ENCODE measurements around the gene LACTBL1.
"Not testable (repeated sequence)": the region's sequence is repeated elsewhere in the genome, so short reads cannot be mapped to it uniquely, and the experiment has no call there.

LACTBL1 gene, protein sequence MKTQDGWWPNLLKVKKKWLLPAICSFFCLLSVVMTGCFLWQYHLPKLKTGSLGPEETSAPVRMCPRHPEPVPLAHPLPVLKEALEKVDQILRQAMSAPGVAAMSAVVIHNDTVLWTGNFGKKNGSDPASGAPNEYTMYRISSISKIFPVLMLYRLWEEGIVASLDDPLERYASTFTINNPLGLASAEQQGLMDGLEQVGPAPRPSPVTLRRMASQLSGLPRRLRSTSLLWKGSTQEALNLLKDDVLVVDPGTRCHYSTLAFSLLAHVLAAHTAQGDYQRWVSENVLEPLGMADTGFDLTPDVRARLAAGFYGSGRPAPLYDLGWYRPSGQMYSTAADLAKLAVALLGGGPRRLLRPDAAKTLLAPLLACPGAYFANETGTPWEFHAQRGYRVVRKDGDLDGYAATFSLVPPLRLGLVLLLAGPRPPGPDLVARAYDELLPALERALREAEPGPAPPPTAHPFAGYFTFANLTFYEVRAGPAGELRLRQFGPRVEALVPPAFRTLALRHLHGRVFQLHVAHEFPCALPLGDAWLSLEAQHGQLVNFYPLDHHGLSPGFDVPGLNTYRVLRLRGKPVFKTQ

DNA sequence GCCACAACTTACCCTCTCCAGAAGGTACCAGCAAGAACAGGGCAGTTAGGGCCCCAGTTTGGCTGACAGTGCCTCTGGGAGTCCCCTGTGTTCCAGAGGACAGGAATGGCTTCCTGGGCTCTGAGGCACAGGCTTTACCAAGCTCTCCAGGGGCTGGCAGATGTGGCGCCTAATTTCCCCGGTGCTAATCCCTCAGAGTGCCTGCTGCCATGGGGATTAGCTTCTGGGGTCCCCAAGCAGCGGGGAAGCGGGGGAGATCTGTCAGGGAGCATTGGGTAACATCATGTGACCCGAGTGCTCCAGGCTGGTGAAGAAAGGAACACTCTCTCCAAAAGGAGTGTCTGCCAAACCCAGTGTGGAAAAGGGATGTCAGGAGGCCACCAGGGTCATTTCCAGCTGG, at the start of gene LACTBL1:
TSS of gene LACTBL1 (minus strand) at position 107 of the 400 bp plus-strand sequence. CDS start 550 bp downstream, outside the sequence.
- Histone ChIP-seq H3K36me3 (replicated peaks) (no peaks in the 10 kb centered on the region), H3K4me1 (no peaks in the 10 kb centered on the region), H3K27me3 (ENCODE audit: low read depth) (peaks cover 25% of the 10 kb centered on the region), H3K9me3 (no peaks in the 10 kb centered on the region), H3K4me3 (no peak within 1 kb of the TSS)
- in situ Hi-C loops (cut with MboI; ENCODE audit: low sequenced_read_pairs): loop anchor here (10.0 kb wide), 1 partner anchor 112 kb away; no protein-coding TSS in a partner anchor
- DNase-seq (ENCODE audit: low spot score in 2 of 2): no peak

DNA sequence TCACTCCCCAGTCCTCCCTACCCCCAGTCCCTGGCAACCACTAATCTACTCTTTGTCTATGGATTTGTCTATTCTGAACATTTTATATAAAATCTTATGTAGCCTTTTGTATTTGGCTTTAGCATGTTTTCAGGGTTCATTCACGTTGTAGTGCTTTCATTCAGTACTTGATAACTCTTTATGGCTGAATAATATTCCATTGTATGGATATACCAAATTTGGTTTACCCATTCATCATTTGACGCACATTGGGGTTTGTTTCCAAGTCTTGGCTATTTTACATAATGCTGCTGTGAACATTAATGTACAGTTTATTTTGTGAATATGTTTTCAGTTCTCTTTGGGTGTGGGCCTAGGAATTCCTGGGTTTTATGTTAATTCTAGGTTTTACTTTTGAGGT, 49.2 kb upstream of the LACTBL1 start:
- peaks cover 9% of the 10 kb centered on the region for H3K4me1 ChIP-seq
- in situ Hi-C loops (cut with MboI; ENCODE audit: low sequenced_read_pairs): no loop called here
- DNase-seq (ENCODE audit: low spot score in 2 of 2): no peak
- H3K4me3 ChIP-seq: peak overlapping the region; percentile 89
- H3K36me3 ChIP-seq (replicated peaks): 0 out of 2 replicates have a peak, but pooled peaks cover 2% of the 10 kb centered on the region
- H3K27me3 ChIP-seq (ENCODE audit: low read depth): no peaks in the 10 kb centered on the region
- peaks cover 11% of the 10 kb centered on the region; the same call in 1 of the 2 replicates for H3K9me3 ChIP-seq

DNA sequence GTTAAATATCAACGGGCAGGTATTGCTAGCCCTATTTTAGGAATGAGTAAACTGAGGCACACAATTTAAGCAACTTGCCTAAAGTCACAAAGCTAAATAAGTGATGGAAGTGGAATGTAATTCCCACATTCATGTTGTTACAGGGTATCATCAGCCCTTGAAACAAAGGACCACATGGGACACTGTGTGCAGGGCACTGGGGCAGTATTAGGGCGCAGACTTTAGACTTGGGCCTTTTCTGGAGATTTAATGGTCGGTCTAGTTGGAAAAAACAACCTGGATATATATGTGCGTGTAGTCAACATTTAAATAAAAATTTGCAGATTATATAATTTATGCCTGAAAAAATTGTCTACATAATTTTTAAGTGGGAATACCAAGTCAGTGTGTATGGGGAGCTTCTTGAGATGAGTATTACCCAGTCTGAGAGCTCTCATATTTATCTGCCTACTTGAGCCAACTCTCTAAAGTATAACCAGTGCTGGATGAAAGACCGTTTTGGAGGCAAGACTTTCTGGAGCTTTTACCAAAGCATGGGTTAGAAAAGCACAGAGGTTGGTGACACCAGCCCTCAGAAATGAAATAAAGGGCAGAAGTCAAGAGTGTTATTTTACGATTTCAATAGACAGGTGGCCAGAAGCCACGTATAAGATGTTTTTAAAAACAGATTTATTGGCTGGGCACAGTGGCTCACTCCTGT, 48.2 kb upstream of the LACTBL1 start:
- no peaks in the 10 kb centered on the region for H3K27me3 ChIP-seq (ENCODE audit: low read depth)
- H3K4me3 ChIP-seq: peak overlapping the region; percentile 89
- peaks cover 9% of the 10 kb centered on the region for H3K4me1 ChIP-seq
- H3K36me3 ChIP-seq (replicated peaks): 0 out of 2 replicates have a peak, but pooled peaks cover 2% of the 10 kb centered on the region
- H3K9me3 ChIP-seq: peaks cover 11% of the 10 kb centered on the region; the same call in 1 of the 2 replicates
- in situ Hi-C loops (cut with MboI; ENCODE audit: low sequenced_read_pairs): no loop called here
- no peak for DNase-seq (ENCODE audit: low spot score in 2 of 2)

DNA sequence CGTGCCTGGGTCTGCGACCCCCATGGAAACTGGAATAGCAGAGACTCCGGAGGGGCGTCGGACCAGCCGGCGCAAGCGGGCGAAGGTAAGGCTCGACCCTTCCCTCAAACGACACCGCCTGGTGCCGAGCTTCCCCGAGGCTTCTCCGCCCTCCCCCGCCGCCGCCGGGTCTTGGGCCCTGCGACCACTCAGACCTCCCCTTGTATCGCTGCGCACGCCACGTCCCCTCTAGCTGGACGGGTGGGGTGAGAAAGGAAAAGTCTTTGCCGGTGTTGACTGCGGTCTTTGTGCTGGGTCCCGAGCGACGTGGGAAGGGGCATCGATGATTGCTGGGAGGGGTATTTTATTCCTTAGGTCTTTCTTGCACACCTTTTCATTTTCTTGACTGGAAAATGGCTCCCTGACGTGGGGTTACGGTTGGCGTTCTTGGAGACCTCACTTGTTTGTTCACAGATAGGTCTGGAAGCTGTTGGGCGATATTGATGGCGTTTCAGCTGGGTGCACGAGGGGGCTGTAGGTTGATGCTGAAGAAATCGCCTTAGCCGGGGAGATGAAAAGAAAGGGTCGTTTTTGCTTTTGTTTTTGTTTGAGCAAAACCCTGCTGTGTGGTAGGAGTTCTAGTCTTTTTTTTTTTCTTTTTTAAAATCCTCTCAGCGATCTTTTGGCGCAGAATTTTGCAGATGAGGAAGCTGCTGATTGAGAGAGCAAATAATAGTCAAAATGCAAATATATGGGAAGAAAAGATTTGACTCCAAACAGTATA, 47.4 kb upstream of the LACTBL1 start:
- H3K36me3 ChIP-seq (replicated peaks): 0 out of 2 replicates have a peak, but pooled peaks cover 2% of the 10 kb centered on the region
- no peaks in the 10 kb centered on the region for H3K27me3 ChIP-seq (ENCODE audit: low read depth)
- in situ Hi-C loops (cut with MboI; ENCODE audit: low sequenced_read_pairs): no loop called here
- peak; percentile 39 to 62 for DNase-seq (ENCODE audit: low spot score in 2 of 2)
- peak overlapping the region; percentile 89 for H3K4me3 ChIP-seq
- H3K4me1 ChIP-seq: peaks cover 9% of the 10 kb centered on the region
- H3K9me3 ChIP-seq: peaks cover 11% of the 10 kb centered on the region; the same call in 1 of the 2 replicates

DNA sequence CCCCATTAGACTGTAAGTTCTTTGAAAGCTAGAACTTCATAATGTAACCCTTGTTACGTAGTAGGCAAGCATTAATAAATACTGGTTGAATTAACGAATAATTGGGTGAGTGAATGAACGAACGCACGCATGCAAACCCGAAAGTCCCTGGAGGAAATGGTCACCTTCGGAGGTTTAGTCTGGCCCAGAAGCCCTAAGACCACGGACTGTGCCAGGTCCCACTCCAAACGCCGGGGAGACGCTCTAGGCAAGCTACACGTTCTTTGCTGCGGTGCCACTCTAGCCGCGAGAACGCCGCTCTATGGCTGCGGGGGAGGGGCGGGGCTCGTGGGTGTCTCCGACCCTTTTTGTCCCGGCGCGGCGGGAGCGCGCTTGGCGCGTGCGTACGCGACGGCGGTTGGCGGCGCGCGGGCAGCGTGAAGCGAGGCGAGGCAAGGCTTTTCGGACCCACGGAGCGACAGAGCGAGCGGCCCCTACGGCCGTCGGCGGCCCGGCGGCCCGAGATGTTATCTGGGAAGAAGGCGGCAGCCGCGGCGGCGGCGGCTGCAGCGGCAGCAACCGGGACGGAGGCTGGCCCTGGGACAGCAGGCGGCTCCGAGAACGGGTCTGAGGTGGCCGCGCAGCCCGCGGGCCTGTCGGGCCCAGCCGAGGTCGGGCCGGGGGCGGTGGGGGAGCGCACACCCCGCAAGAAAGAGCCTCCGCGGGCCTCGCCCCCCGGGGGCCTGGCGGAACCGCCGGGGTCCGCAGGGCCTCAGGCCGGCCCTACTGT, 46.6 kb upstream of the LACTBL1 start, which contains the start of gene KDM1A:
TSS of gene KDM1A (plus strand) at position 375 of the 769 bp plus-strand sequence. CDS start at position 504, 129 bp downstream.
- H3K36me3 ChIP-seq (replicated peaks): 0 out of 2 replicates have a peak, but pooled peaks cover 2% of the 10 kb centered on the region
- in situ Hi-C loops (cut with MboI; ENCODE audit: low sequenced_read_pairs): no loop called here
- peak; percentile 93 to 98 for DNase-seq (ENCODE audit: low spot score in 2 of 2)
- peak within 1 kb of the TSS; percentile 89 for H3K4me3 ChIP-seq
- H3K4me1 ChIP-seq: peaks cover 9% of the 10 kb centered on the region
- H3K9me3 ChIP-seq: peaks cover 11% of the 10 kb centered on the region; the same call in 1 of the 2 replicates
- no peaks in the 10 kb centered on the region for H3K27me3 ChIP-seq (ENCODE audit: low read depth)

DNA sequence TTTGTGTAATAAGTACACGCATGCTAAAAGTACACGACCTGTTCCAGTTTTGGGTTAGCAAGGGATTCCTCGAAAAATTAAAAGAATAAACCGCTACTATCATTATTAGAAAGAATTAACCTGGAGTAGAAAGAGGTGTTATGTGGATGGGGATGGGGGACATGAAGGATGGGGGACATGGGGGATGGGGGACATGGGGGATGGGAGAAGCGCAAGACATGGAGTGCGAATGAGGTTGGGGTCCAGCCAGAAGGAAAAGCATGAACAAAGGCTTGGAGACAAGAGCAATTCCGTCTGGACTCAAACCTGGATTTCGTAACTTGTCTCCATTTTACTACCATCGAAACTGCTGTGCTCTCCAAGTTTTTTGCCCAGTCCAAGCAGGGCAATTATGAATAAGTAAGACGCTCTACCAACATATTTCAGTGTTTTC, 46.0 kb upstream of the LACTBL1 start:
- Histone ChIP-seq H3K27me3 (ENCODE audit: low read depth) (no peaks in the 10 kb centered on the region), H3K9me3 (peaks cover 11% of the 10 kb centered on the region; the same call in 1 of the 2 replicates), H3K36me3 (replicated peaks) (0 out of 2 replicates have a peak, but pooled peaks cover 2% of the 10 kb centered on the region), H3K4me1 (peaks cover 9% of the 10 kb centered on the region), H3K4me3 (peak overlapping the region; percentile 89)
- DNase-seq (ENCODE audit: low spot score in 2 of 2): no peak
- in situ Hi-C loops (cut with MboI; ENCODE audit: low sequenced_read_pairs): no loop called here

DNA sequence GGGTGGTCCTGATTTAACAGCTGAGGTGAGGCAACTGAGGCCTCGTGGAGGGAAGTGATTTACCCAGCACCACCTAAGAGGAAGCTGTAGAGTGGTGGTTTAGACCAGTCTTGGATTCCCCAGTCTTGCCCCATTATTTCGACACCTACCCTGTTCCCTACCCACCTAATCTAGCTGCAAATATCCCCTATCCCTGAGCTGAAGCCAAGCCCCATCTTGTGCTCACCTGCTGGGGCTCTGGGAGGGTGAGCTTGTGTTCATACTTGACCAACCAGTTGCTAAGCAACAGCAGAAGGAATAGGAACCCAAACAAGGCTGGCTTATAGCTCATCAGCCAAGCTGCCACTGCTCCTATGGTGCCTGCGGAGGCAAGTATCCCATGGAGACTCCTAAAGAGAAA, 41.0 kb upstream of the LACTBL1 start:
- Histone ChIP-seq H3K4me1 (peaks cover 5% of the 10 kb centered on the region; the same call in 1 of the 2 replicates), H3K9me3 (no peaks in the 10 kb centered on the region), H3K36me3 (replicated peaks) (no peaks in the 10 kb centered on the region), H3K4me3 (no peak overlapping the region), H3K27me3 (ENCODE audit: low read depth) (no peaks in the 10 kb centered on the region)
- in situ Hi-C loops (cut with MboI; ENCODE audit: low sequenced_read_pairs): no loop called here
- DNase-seq (ENCODE audit: low spot score in 2 of 2): peak in 1 of 2 experiments; percentile 18

DNA sequence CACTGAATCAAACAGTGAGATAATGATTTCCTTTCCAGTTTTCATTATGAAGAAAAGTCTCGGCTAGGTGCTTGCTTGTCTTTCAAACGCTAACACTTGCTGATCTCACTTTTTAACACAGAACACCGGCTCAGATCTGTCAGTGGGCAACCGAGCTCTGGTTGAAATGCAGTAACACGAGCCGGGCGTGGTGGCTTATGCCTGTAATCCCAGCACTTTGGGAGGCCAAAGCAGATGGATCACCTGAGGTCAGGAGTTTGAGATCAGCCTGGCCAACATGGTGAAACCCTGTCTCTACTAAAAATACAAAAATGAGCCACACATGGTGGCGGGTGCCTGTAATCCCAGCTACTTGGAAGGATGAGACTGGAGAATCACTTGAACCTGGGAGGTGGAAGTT, 37.4 kb upstream of the LACTBL1 start:
- H3K9me3 ChIP-seq; H3K27me3 ChIP-seq (ENCODE audit: low read depth); DNase-seq (ENCODE audit: low spot score in 2 of 2); H3K4me3 ChIP-seq; in situ Hi-C loops (cut with MboI; ENCODE audit: low sequenced_read_pairs); H3K36me3 ChIP-seq (replicated peaks); H3K4me1 ChIP-seq: not testable (repeated sequence)

DNA sequence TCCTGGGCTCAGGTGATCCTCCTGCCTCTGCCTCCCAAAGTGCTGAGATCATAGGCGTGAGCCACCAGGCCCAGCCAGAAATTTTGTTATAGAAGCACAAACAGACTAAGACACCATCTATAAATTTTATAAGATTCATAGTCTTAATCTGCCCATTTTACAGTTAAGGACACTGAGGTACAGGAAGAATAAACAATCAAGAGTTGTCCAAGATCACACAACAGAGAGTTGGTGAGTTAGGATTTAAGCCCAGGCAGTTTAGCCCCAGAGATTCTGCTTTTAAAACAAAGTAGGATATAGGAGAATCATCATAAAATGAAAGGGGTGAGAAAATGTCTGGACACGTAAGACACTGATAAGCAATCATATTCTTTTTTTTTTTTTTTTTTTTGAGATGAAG, 36.2 kb upstream of the LACTBL1 start:
- Histone ChIP-seq H3K9me3 (no peaks in the 10 kb centered on the region), H3K4me3 (no peak overlapping the region), H3K4me1 (peaks cover 7% of the 10 kb centered on the region), H3K36me3 (replicated peaks) (no peaks in the 10 kb centered on the region), H3K27me3 (ENCODE audit: low read depth) (no peaks in the 10 kb centered on the region)
- in situ Hi-C loops (cut with MboI; ENCODE audit: low sequenced_read_pairs): no loop called here
- no peak for DNase-seq (ENCODE audit: low spot score in 2 of 2)

DNA sequence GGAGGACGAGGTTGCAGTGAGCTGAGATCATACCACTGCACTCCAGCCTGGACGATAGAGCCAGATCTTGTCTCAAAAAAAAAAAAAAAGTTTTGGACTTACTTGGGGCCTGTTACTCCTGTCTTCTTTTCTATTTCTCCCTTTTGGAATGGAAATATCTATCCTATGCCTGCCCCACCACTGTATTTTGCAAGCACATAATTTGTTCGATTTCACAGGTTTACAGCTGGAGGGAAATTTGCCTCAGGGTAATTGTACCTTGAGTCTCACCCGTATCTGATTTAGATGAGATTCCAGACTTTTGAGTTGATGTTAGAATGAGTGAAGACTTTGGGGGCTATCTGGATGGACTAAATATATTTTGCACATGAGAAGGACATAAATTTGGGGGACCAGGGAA, 34.4 kb upstream of the LACTBL1 start:
- Histone ChIP-seq H3K27me3 (ENCODE audit: low read depth) (0 out of 2 replicates have a peak, but pooled peaks cover 2% of the 10 kb centered on the region), H3K4me3 (no peak overlapping the region), H3K36me3 (replicated peaks) (no peaks in the 10 kb centered on the region), H3K4me1 (peaks cover 7% of the 10 kb centered on the region), H3K9me3 (no peaks in the 10 kb centered on the region)
- in situ Hi-C loops (cut with MboI; ENCODE audit: low sequenced_read_pairs): no loop called here
- DNase-seq (ENCODE audit: low spot score in 2 of 2): no peak

DNA sequence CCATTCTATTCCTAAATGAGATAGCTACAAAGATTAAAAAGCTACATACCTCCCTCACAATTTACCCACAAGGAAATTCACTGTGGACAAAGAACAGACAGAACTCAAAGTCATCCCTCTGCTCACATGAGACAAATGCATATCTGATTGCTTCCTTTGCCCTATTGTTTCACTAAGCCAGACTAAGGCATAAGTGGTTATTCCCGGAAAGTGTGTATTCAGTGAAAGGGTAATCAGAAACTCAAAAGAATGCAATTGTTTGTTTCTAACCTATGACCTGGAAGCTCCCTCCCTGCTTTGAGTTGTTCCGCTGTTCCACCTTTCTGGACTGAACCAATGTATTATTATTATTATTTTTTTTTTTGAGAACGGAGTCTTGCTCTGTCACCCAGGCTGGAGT, 32.1 kb upstream of the LACTBL1 start:
- in situ Hi-C loops (cut with MboI; ENCODE audit: low sequenced_read_pairs); H3K36me3 ChIP-seq (replicated peaks); H3K4me1 ChIP-seq; H3K27me3 ChIP-seq (ENCODE audit: low read depth); H3K4me3 ChIP-seq; H3K9me3 ChIP-seq: not testable (repeated sequence)
- DNase-seq (ENCODE audit: low spot score in 2 of 2): peak in 1 of 2 experiments; percentile 17

DNA sequence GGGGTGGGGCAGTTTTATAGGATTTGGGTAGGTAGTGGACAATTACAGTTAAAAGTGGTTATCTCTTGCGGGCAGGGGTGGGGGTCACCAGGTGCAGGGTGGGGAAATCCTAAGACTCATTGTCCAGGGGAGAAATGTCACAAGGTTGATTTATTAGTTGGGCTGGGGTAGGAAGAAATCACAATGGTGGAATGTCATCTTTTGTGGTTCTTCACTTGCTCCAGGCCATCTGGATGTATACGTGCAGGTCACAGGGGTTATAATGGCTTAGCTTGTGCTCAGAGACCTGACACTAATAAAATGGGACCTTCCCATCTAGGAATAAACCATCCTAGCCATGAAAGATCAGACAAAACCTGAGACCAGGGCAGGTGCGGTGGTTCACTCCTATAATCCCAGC, 31.4 kb upstream of the LACTBL1 start:
- in situ Hi-C loops (cut with MboI; ENCODE audit: low sequenced_read_pairs): no loop called here
- Histone ChIP-seq H3K9me3 (no peaks in the 10 kb centered on the region), H3K36me3 (replicated peaks) (no peaks in the 10 kb centered on the region), H3K4me1 (peaks cover 7% of the 10 kb centered on the region), H3K4me3 (no peak overlapping the region), H3K27me3 (ENCODE audit: low read depth) (0 out of 2 replicates have a peak, but pooled peaks cover 2% of the 10 kb centered on the region)
- DNase-seq (ENCODE audit: low spot score in 2 of 2): no peak

Data from HAP-1 (cell line).